Islet precursor cell (in vitro differentiated cells): ENCODE results near the gene TRPV4.
"Not testable (repeated sequence)": the region's sequence is repeated elsewhere in the genome, so short reads cannot be mapped to it uniquely, and the experiment has no call there.

Experiments
- DNase-seq: peaks from one replicate; pipeline ENCODE4 v3.0.0-alpha.2; 2018

Gene TRPV4

GRCh38 chr12:109858764-109859163 is 25.6 kb upstream of the TRPV4 start:
- no peak for DNase-seq

- no peak for DNase-seq
Measured at GRCh38 chr12:109857715-109858114, 24.5 kb upstream of the TRPV4 start.

DNA sequence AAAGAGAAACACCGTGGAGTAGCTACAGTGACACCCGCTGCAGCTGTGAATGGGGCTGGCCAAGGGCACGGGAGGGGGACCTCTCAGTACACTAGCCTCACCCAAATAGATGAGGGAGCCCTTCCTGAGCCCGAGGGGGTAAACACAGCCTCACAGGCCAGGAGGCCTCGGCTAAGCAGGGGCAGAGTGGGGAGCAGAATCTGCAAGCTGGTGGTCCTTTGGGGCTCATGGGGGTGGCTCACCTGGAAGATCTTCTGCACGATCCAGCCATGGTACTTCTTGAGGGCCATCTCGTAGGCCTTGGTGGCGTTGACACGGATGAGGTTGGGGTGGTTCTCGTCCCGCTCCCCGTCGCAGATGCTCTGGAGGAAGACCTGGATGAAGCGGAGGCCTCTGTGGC is 22.2 kb upstream of the TRPV4 start:
- DNase-seq, result no peak

- not testable (repeated sequence) for DNase-seq
Measured at GRCh38 chr12:109850518-109850917, 17.3 kb upstream of the TRPV4 start.

GRCh38 chr12:109847142-109847735 is 14.0 kb upstream of the TRPV4 start:
- no peak for DNase-seq

- no peak for DNase-seq
Measured at GRCh38 chr12:109845824-109846205, 12.6 kb upstream of the TRPV4 start.

GRCh38 chr12:109844983-109845823 is 12.0 kb upstream of the TRPV4 start:
- peak; percentile 95 for DNase-seq

GRCh38 chr12:109844091-109844490 is 10.9 kb upstream of the TRPV4 start:
- no peak for DNase-seq

GRCh38 chr12:109842021-109842420 is 8.8 kb upstream of the TRPV4 start:
- no peak for DNase-seq

DNA sequence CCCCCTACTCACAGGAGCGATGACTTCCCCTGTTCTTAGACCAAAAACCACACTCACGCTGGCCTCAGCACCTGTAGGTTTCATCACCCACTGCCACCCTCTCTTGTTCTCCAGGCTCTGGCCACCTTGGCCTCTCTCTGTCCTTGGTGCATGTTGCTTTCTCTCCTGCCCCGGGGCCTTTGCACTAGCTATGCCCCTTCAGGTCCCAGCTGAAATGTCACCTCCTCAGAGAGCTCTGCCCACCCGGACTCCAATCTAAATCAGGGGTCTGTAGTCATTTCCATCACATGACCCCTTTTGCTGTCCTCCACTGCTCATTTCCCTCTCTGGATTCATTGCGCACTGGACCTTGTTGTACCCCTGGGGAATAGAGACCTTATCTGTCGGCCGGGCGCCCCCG is 8.2 kb upstream of the TRPV4 start:
- DNase-seq, result no peak

DNA sequence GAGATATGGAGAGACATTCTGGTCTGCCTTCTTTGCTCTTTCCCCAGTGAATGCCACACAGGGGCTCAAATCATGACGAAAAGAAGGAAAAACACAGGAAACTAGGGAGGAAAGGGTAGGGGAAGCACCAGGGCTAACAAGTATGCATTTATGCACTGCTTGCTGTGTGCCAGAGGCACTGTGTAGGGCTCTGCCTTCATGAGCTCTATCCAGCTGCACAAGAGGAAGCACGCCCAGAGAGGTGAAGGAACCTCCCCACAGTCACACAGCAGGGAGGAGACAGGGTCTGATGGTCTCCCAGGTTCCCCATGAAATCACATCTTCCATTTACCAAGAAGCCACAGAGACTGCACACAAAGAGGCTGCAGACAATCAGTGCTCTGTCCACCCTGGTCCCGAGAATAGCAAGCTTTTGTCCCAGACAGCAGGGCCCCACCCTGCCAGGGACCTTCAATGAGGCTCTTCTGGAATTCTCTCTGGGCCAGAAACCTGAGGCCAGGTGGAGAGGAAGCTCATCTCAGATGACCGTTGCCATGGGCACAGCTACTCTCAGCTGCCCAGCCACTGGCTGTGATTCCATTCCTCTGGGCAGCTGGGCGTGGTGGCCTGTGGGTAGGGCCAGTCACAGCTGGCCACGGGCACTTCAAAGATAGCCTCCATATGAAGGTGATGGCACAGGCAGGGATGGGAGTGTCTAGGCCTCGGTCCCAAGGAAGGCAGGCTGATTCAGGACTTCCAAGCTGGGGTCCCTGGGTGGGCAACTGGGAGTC is 7.3 kb upstream of the TRPV4 start:
- peak; percentile 90 for DNase-seq

DNA sequence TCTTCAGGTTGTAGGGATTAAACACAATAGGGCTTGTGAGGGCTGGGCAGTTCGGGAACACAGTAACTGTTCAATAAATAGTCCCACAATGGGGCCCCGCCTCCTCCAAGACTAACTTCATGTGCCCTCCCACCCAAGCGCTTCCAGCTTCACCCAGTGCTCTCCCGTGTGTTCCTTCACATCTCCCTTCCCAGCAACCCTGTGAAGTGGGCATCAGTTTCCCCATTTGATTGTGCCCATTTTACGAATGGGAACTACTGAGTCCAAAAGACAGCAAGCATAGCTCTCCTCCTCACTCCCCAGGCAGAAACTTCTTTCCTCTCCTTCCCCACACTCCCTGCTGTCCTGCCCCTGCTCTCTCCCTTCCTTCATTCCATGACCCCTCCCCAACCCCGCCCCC is 6.2 kb upstream of the TRPV4 start:
- no peak for DNase-seq

- DNase-seq, result peak; percentile 51
Measured at GRCh38 chr12:109836916-109837315, 3.7 kb upstream of the TRPV4 start.

GRCh38 chr12:109835827-109836226 is 2.6 kb upstream of the TRPV4 start:
- DNase-seq, result peak; percentile 36

- DNase-seq, result peak; percentile 52
Measured at GRCh38 chr12:109832541-109833306, 474 bp downstream of the TRPV4 start.

- DNase-seq, result no peak
Measured at GRCh38 chr12:109831929-109832328, 1.3 kb downstream of the TRPV4 start.

GRCh38 chr12:109831365-109831764 is 1.8 kb downstream of the TRPV4 start:
- no peak for DNase-seq

DNA sequence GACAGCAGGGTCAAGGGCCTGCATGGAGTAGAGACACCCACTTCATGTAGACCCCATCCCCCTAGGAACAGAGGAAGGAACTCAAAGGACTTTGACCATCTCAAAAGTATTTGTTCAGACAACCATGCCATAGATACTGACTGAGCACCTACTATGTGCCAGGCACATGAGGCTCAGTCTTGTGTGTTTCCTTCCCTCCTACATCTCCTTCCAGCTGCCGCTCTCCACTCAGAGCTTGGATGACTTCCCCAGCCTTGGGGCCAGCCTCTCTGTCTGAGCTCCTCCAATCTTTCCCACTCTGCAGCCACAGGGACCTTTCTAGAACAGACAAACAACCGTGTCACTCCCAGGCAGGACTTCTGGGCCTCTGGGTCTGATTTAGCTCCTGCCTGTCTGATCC is 2.5 kb downstream of the TRPV4 start:
- no peak for DNase-seq

GRCh38 chr12:109830267-109830666 is 2.9 kb downstream of the TRPV4 start:
- no peak for DNase-seq

GRCh38 chr12:109829667-109830066 is 3.5 kb downstream of the TRPV4 start:
- no peak for DNase-seq

DNA sequence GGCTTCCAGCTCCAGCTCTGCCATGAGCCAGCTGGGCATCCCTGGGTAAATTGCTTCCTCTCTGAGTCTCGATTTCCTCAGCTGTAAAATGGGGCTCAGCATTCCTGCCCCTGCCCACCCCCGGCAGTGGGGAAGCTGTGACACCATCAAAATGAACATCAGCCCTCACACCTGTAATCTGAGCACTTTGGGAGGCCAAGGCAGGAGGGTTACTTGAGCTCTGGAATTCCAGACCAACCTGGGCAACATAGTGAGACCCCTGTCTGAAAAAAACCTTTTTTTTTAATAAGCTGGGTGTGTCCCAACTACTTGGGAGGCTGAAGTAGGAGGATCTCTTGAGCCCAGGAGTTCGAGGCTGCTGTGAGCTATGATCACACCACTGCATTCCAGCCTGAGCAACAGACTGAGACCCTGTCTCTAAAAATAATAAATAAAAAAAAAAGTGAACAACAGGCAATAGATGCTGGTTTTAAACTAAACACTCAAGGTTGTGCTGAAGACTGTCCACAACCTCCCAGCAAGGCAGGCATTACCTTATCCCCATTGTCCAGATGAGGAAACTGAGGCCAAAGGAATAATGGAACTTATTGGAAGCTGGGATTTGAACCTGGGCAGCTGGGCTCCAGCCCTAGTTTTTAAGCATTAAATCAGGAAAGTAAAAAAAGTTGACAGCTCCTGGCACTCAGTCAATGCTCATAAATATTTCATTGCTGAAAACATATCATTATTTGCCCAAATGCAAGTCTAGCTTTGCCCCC is 4.3 kb downstream of the TRPV4 start:
- DNase-seq, result no peak
